HG03045 (cell line): ENCODE data around the gene ALG2.
A peak's percentile ranks its signal among the peaks of the same experiment; 100 is the strongest.

Experiments
- ATAC-seq: cut with Tn5 transposase; IDR thresholded peaks from one replicate; pipeline ENCODE4 v1.9.1; 2021; ENCODE audit warnings: mild to moderate bottlenecking, moderate library complexity; ENCODE audit not compliant: unreplicated experiment

Gene ALG2

GRCh38 chr9:99221621-99222415 is at the start of gene ALG2, which contains the start of gene SEC61B:
TSS of gene ALG2 (minus strand) at chr9:99221942. CDS start at chr9:99221894, 48 bp downstream.
TSS of gene SEC61B (plus strand) at chr9:99222282. CDS start at chr9:99222364, 82 bp downstream.
- ATAC-seq: peak; percentile 94

GRCh38 chr9:99270491-99270890 is 48.7 kb upstream of the ALG2 start:
- no peak for ATAC-seq

GRCh38 chr9:99269416-99269815 is 47.7 kb upstream of the ALG2 start:
- no peak for ATAC-seq

GRCh38 chr9:99266255-99267023 is 44.7 kb upstream of the ALG2 start:
- ATAC-seq: peak; percentile 66

GRCh38 chr9:99265691-99266090 is 43.9 kb upstream of the ALG2 start:
- ATAC-seq: no peak

GRCh38 chr9:99264070-99264680 is 42.4 kb upstream of the ALG2 start:
- ATAC-seq: no peak

- ATAC-seq: peak; percentile 45
Observed at GRCh38 chr9:99262949-99263418, 41.2 kb upstream of the ALG2 start.

- no peak for ATAC-seq
Observed at GRCh38 chr9:99261923-99262322, 40.2 kb upstream of the ALG2 start.

GRCh38 chr9:99259231-99259918 is 37.6 kb upstream of the ALG2 start:
- peak; percentile 43 for ATAC-seq

- ATAC-seq: no peak
Observed at GRCh38 chr9:99257723-99258389, 36.1 kb upstream of the ALG2 start.

- no peak for ATAC-seq
Observed at GRCh38 chr9:99255651-99256050, 33.9 kb upstream of the ALG2 start.

GRCh38 chr9:99253772-99254431 is 32.2 kb upstream of the ALG2 start:
- ATAC-seq: peak; percentile 86

- ATAC-seq: peak; percentile 51
Observed at GRCh38 chr9:99253134-99253533, 31.4 kb upstream of the ALG2 start.

- ATAC-seq: no peak
Observed at GRCh38 chr9:99251157-99251556, 29.4 kb upstream of the ALG2 start.

- ATAC-seq: no peak
Observed at GRCh38 chr9:99249619-99250018, 27.9 kb upstream of the ALG2 start.

GRCh38 chr9:99244344-99245260 is 22.9 kb upstream of the ALG2 start:
- peak; percentile 81 for ATAC-seq

GRCh38 chr9:99241106-99241505 is 19.4 kb upstream of the ALG2 start:
- no peak for ATAC-seq

- no peak for ATAC-seq
Observed at GRCh38 chr9:99239341-99240060, 17.8 kb upstream of the ALG2 start.
